ENCODE data around the gene P4HB.

Gene P4HB

DNA sequence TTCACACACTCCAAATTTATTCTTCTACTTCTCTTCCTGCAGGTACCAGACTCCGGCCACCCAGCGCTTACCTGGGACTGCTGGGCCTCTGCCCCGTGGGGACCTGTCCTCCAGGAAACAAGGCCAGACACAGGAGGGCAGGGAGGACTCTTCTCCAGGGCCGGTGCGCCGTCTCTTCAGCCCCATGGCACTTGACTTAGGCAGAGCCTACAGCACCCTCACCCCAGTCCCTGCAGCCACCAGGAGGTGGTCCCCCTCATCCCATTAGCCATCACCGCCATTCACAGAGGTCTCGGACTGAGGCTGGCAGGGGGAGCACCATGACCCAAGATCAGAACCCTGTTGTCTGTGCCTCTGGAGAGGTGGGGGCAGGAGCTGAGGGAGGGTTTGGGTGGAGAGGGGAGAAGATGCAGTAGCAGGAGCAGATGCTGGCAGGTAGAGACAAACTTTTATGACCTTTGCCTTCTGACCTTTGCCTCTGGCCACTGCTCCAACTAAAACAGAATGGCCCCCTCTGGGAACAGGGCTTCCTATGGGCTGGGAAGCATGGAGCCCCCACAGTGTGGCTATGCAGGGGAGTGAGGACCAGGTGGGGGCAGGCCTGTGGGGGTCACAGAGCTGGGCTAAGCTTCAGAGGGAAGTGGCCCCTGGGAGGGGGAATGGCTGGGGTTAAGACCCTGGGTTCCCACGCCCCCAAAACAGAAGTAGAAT is 58.1 kb downstream of the P4HB start:
- H3K4me1 ChIP-seq: no peaks in the 10 kb centered on the region
- H3K9ac ChIP-seq: no peak overlapping the region
- H3K27me3 ChIP-seq (ENCODE audit: control insufficient read depth, insufficient read depth, low read length): no peaks in the 10 kb centered on the region
- H3K27ac ChIP-seq: no peak overlapping the region
- no peak overlapping the region for H2AFZ ChIP-seq
- TF ChIP-seq, protein P1, sequence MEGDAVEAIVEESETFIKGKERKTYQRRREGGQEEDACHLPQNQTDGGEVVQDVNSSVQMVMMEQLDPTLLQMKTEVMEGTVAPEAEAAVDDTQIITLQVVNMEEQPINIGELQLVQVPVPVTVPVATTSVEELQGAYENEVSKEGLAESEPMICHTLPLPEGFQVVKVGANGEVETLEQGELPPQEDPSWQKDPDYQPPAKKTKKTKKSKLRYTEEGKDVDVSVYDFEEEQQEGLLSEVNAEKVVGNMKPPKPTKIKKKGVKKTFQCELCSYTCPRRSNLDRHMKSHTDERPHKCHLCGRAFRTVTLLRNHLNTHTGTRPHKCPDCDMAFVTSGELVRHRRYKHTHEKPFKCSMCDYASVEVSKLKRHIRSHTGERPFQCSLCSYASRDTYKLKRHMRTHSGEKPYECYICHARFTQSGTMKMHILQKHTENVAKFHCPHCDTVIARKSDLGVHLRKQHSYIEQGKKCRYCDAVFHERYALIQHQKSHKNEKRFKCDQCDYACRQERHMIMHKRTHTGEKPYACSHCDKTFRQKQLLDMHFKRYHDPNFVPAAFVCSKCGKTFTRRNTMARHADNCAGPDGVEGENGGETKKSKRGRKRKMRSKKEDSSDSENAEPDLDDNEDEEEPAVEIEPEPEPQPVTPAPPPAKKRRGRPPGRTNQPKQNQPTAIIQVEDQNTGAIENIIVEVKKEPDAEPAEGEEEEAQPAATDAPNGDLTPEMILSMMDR (IDR thresholded peaks at IDR 0.05): no peak
- no peaks in the 10 kb centered on the region for H3K9me3 ChIP-seq (ENCODE audit: control insufficient read depth, low read length)
- H3K36me3 ChIP-seq (ENCODE audit: control insufficient read depth, insufficient read depth, low read length): no peaks in the 10 kb centered on the region
- no peaks in the 10 kb centered on the region for H3K79me2 ChIP-seq
- no peak overlapping the region for H3K4me2 ChIP-seq (ENCODE audit: low read length)
- no peak overlapping the region for H3K4me3 ChIP-seq (ENCODE audit: low read depth, low read length)

DNA sequence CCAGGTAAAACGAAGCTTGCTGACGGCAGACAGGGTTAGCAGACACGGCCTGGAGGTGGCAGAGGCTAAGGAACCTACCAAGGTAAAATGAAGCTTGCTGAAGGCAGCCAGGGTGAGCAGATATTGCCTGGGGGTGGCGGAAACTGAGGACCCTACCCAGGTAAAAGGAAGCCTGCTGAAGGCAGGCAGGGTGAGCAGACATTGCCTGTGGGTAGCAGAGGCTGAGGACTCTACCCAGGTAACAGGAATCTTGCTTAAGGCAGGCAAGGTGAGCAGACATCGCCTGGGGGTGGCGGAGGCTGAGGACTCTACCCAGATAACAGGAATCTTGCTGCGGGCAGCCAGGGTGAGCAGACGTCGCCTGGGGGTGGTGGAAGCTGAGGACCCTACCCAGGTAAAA is 59.0 kb downstream of the P4HB start:
- Histone ChIP-seq H3K4me2 (ENCODE audit: low read length) (no peak overlapping the region), H3K36me3 (ENCODE audit: control insufficient read depth, insufficient read depth, low read length) (no peaks in the 10 kb centered on the region), H3K4me3 (ENCODE audit: low read depth, low read length) (no peak overlapping the region), H3K27me3 (ENCODE audit: control insufficient read depth, insufficient read depth, low read length) (no peaks in the 10 kb centered on the region), H3K4me1 (no peaks in the 10 kb centered on the region), H3K9ac (no peak overlapping the region), H3K9me3 (ENCODE audit: control insufficient read depth, low read length) (no peaks in the 10 kb centered on the region), H3K79me2 (no peaks in the 10 kb centered on the region), H2AFZ (no peak overlapping the region), H3K27ac (no peak overlapping the region)
- TF ChIP-seq, protein P1 (IDR thresholded peaks at IDR 0.05): no peak

DNA sequence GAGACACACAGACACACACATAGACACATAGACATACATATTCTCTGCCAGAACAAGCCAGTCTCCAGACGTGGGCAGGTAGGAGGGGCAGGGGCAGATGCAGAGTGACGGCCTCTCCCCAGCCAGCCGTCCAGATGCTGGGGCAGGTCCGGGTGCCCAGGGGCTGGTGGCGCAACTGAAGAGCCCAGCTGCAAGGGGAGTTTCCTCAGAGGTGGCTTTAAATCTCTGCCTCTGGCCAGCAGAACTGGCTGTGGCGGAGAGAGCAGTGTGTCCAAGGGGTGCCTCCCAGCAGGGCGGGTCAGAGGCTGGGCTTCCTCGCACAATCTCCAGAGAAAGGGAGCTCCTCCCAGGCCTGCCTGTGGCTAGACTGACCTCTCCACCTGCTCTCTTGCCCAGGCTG is 65.8 kb downstream of the P4HB start:
- TF ChIP-seq, protein P1 (IDR thresholded peaks at IDR 0.05): no peak
- no peaks in the 10 kb centered on the region for H3K27me3 ChIP-seq (ENCODE audit: control insufficient read depth, insufficient read depth, low read length)
- H3K4me3 ChIP-seq (ENCODE audit: low read depth, low read length): no peak overlapping the region
- peak overlapping the region; percentile 2 for H2AFZ ChIP-seq
- H3K4me1 ChIP-seq: no peaks in the 10 kb centered on the region
- H3K9me3 ChIP-seq (ENCODE audit: control insufficient read depth, low read length): no peaks in the 10 kb centered on the region
- no peak overlapping the region for H3K4me2 ChIP-seq (ENCODE audit: low read length)
- H3K9ac ChIP-seq: no peak overlapping the region
- no peaks in the 10 kb centered on the region for H3K79me2 ChIP-seq
- no peak overlapping the region for H3K27ac ChIP-seq
- no peaks in the 10 kb centered on the region for H3K36me3 ChIP-seq (ENCODE audit: control insufficient read depth, insufficient read depth, low read length)

DNA sequence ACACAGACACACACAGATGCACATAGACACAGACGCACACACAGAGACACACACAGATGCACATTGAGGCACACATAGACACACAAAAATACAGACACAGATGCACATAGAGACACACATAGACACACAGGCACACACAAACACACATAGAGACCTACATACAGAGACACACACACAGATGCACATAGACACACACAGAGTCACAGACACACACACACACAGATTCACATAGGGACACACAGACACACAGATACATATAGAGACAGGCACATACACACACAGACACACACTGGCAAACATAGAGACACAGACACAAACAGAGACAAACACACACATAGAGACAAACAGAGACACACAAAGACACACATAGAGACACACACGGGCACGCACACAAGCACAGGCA is 66.3 kb downstream of the P4HB start:
- no peak overlapping the region for H3K4me3 ChIP-seq (ENCODE audit: low read depth, low read length)
- H3K79me2 ChIP-seq: no peaks in the 10 kb centered on the region
- no peaks in the 10 kb centered on the region for H3K27me3 ChIP-seq (ENCODE audit: control insufficient read depth, insufficient read depth, low read length)
- H2AFZ ChIP-seq: no peak overlapping the region
- H3K36me3 ChIP-seq (ENCODE audit: control insufficient read depth, insufficient read depth, low read length): no peaks in the 10 kb centered on the region
- no peaks in the 10 kb centered on the region for H3K4me1 ChIP-seq
- no peak overlapping the region for H3K9ac ChIP-seq
- no peaks in the 10 kb centered on the region for H3K9me3 ChIP-seq (ENCODE audit: control insufficient read depth, low read length)
- H3K27ac ChIP-seq: no peak overlapping the region
- TF ChIP-seq, protein P1 (IDR thresholded peaks at IDR 0.05): no peak
- H3K4me2 ChIP-seq (ENCODE audit: low read length): no peak overlapping the region
